Lung (tissue), 12 donors: ENCODE data around the gene TSPAN31. TPM values are rescaled to one million over a fixed set of nuclear protein-coding genes. Genes with fewer than 3 reads are reported as not detected.

Experiments used
- ATAC-seq: fragments of 200-7000 bp; cut with Tn5 transposase; one replicate; pipeline ENCODE4 v1.9.1; 2020; ENCODE audit warnings: moderate number of reproducible peaks; ENCODE audit not compliant: insufficient read depth, low FRiP score
- DNase-seq, 3 donors: peaks; one replicate each; pipeline ENCODE4 v3.0.0-alpha.2; 2013 to 2017
- H3K27ac ChIP-seq, 2 donors: one replicate each; pipeline ENCODE4 v1.5.1; 2013; ENCODE audit warnings: mild to moderate bottlenecking in 2 of 2, moderate library complexity in 2 of 2, control low read depth in 1 of 2, inconsistent platforms in 1 of 2, low read depth in 1 of 2, low read length in 1 of 2
- H3K27me3 ChIP-seq, 3 donors: one replicate each; pipeline ENCODE4 v1.5.1; 2013; ENCODE audit warnings: low read length in 2 of 3; ENCODE audit not compliant: control insufficient read depth in 3 of 3, insufficient read depth in 3 of 3
- H3K36me3 ChIP-seq, 4 donors: one replicate each; pipeline ENCODE4 v1.5.1; 2013; ENCODE audit warnings: low read length in 4 of 4, mild to moderate bottlenecking in 1 of 4, moderate library complexity in 1 of 4; ENCODE audit not compliant: control insufficient read depth in 4 of 4, insufficient read depth in 4 of 4
- H3K4me1 ChIP-seq, 5 donors: one replicate each; pipeline ENCODE4 v1.5.1; 2013; ENCODE audit warnings: low read length in 5 of 5, mild to moderate bottlenecking in 2 of 5, moderate library complexity in 1 of 5; ENCODE audit not compliant: control insufficient read depth in 5 of 5, insufficient read depth in 5 of 5
- H3K4me3 ChIP-seq: one replicate; pipeline ENCODE4 v1.5.1; 2013; ENCODE audit warnings: mild to moderate bottlenecking, control low read depth, moderate library complexity
- H3K9ac ChIP-seq, 2 donors: one replicate each; pipeline ENCODE4 v1.5.1; 2013; ENCODE audit warnings: low read length in 2 of 2, control low read depth in 1 of 2; ENCODE audit not compliant: insufficient read depth in 1 of 2
- H3K9me3 ChIP-seq, 4 donors: one replicate each; pipeline ENCODE4 v1.5.1; 2013; ENCODE audit warnings: low read length in 3 of 4, mild to moderate bottlenecking in 1 of 4, moderate library complexity in 1 of 4; ENCODE audit not compliant: control insufficient read depth in 4 of 4, insufficient read depth in 3 of 4
- WGBS, 2 donors: extraction: QIAGEN DNeasy Blood & Tissue Kit; methylation state at CpG; one replicate each; pipeline ENCODE4 v1.1.7; 2013; 5-methylcytosine and 5-hydroxymethylcytosine counted together
- polyA plus RNA-seq, 2 donors: library from polyadenylated mRNA; stranded (reverse); fragments of 200-250 nt; gene quantifications; one replicate each; pipeline ENCODE4 v1.2.1, GENCODE V29; 2013
- total RNA-seq, 2 donors: library from RNA; depleted of rRNA in 1 of 2; stranded (reverse); fragments of >200 nt in 1 of 2; gene quantifications; one replicate each; pipeline ENCODE4 v1.2.1, GENCODE V29; 2014 to 2021
- TF ChIP-seq, protein P1 (sequence below): IDR thresholded peaks from 2 replicates; pipeline ENCODE4 v1.5.1; 2012; ENCODE audit warnings: mild to moderate bottlenecking; ENCODE audit errors: control extremely low read depth, extremely low read depth
- donor health status: control.
- donor health status: control.
- donor health status: Bipolar disorder and iron deficiency.
- donor health status: healthy.
- donor health status: DM: yes; HTN: yes; CAD: no.

TSPAN31 gene
- total and polyA plus RNA-seq, 4 donors, result 32.4 to 61.1 (median 46.1) TPM

DNA sequence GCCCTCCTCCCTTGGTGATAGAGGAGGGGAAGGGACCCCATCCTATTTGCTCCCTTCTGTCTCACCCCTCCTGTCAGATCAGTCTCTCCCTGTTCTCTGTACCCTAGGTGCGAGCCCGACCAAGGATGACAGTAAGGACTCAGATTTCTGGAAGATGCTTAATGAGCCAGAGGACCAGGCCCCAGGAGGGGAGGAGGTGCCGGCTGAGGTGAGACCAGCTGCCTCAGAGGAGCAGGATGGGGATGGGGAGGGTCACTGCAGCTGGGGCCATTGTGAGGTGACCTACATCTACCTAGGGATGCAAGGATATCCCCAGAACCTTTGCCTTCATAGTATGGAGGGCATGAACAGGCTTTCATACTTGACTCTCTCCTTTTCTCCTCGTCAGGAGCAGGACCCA lies 28.5 kb upstream of the TSPAN31 start:
- WGBS, 2 donors, result 94 to 96% methylated on average over 4 of the region's 4 CpGs
- no peak for ATAC-seq
- no peak overlapping the region for H3K4me3 ChIP-seq
- H3K9me3 ChIP-seq, result peaks cover 0 to 2% (median 0%) of the 10 kb centered on the region in 4 donors
- H3K4me1 ChIP-seq, result no peaks in the 10 kb centered on the region
- H3K27me3 ChIP-seq, result no peaks in the 10 kb centered on the region
- no peak overlapping the region for H3K9ac ChIP-seq
- DNase-seq, result no peak
- H3K27ac ChIP-seq, result no peak overlapping the region
- H3K36me3 ChIP-seq, result peaks cover 29 to 56% (median 33%) of the 10 kb centered on the region in 4 donors
- TF ChIP-seq, protein P1, sequence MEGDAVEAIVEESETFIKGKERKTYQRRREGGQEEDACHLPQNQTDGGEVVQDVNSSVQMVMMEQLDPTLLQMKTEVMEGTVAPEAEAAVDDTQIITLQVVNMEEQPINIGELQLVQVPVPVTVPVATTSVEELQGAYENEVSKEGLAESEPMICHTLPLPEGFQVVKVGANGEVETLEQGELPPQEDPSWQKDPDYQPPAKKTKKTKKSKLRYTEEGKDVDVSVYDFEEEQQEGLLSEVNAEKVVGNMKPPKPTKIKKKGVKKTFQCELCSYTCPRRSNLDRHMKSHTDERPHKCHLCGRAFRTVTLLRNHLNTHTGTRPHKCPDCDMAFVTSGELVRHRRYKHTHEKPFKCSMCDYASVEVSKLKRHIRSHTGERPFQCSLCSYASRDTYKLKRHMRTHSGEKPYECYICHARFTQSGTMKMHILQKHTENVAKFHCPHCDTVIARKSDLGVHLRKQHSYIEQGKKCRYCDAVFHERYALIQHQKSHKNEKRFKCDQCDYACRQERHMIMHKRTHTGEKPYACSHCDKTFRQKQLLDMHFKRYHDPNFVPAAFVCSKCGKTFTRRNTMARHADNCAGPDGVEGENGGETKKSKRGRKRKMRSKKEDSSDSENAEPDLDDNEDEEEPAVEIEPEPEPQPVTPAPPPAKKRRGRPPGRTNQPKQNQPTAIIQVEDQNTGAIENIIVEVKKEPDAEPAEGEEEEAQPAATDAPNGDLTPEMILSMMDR, result no peak

GRCh38 chr12:57717131-57717530 lies 27.7 kb upstream of the TSPAN31 start:
- H3K36me3 ChIP-seq, result peaks cover 30 to 60% (median 31%) of the 10 kb centered on the region in 4 donors
- no peak overlapping the region for H3K27ac ChIP-seq
- H3K4me1 ChIP-seq, result no peaks in the 10 kb centered on the region
- H3K27me3 ChIP-seq, result no peaks in the 10 kb centered on the region
- TF ChIP-seq, protein P1, result no peak
- ATAC-seq, result no peak
- H3K4me3 ChIP-seq, result no peak overlapping the region
- no peak for DNase-seq
- H3K9me3 ChIP-seq, result peaks cover 0 to 2% (median 0%) of the 10 kb centered on the region in 4 donors
- H3K9ac ChIP-seq, result no peak overlapping the region
- 98 to 100% methylated on average over 5 of the region's 5 CpGs for WGBS, 2 donors

- WGBS, 2 donors, result 96 to 97% methylated on average over 22 of the region's 22 CpGs
- H3K36me3 ChIP-seq, result peaks cover 28 to 60% (median 31%) of the 10 kb centered on the region in 4 donors
- ATAC-seq, result no peak
Observed at GRCh38 chr12:57717846-57718640, 26.8 kb upstream of the TSPAN31 start.

More at GRCh38 chr12:57717846-57718640, 26.8 kb upstream of the TSPAN31 start:
- Histone ChIP-seq H3K27ac (no peak overlapping the region), H3K4me3 (no peak overlapping the region), H3K9ac (no peak overlapping the region), H3K4me1 (peaks cover 0 to 4% (median 0%) of the 10 kb centered on the region in 5 donors), H3K9me3 (peaks cover 0 to 2% (median 0%) of the 10 kb centered on the region in 4 donors), H3K27me3 (no peaks in the 10 kb centered on the region)
- no peak for DNase-seq
- TF ChIP-seq, protein P1, result no peak
